GM23248 (cell line): Measurements from ENCODE around the gene NARF. TPM values are rescaled to one million over a fixed set of nuclear protein-coding genes. Genes with fewer than 3 reads are reported as not detected.

Experiments
- DNase-seq: peaks from one replicate; pipeline ENCODE4 v3.0.0-alpha.2; 2015
- H2AFZ ChIP-seq: fragments of 200-600 bp; sonication (generic); 2 replicates; pipeline ENCODE4 v1.6.1; 2016; ENCODE audit warnings: antibody characterized with exemption
- H3F3A ChIP-seq: fragments of 200-600 bp; sonication (generic); 2 replicates; pipeline ENCODE4 v1.6.1; 2016; ENCODE audit warnings: mild to moderate bottlenecking, antibody characterized with exemption, mixed run types; ENCODE audit not compliant: insufficient read depth
- H3K27ac ChIP-seq: fragments of 200-600 bp; sonication (generic); 2 replicates; pipeline ENCODE4 v1.5.1; 2016; ENCODE audit warnings: mild to moderate bottlenecking
- H3K27me3 ChIP-seq: fragments of 200-600 bp; sonication (generic); replicated peaks from 2 replicates; pipeline ENCODE4 v1.6.1; 2016; ENCODE audit warnings: mild to moderate bottlenecking; ENCODE audit not compliant: insufficient read depth
- H3K36me3 ChIP-seq: fragments of 200-600 bp; sonication (generic); 2 replicates; pipeline ENCODE4 v1.6.1; 2016; ENCODE audit warnings: low read depth, mild to moderate bottlenecking
- H3K4me1 ChIP-seq: fragments of 200-600 bp; sonication (generic); 2 replicates; pipeline ENCODE4 v1.6.1; 2016; ENCODE audit warnings: mild to moderate bottlenecking; ENCODE audit not compliant: insufficient read depth
- H3K4me2 ChIP-seq: fragments of 200-600 bp; sonication (generic); one replicate; pipeline ENCODE4 v1.6.1; 2016; ENCODE audit warnings: mild to moderate bottlenecking; ENCODE audit not compliant: unreplicated experiment
- H3K4me3 ChIP-seq: fragments of 200-600 bp; sonication (generic); 2 replicates; pipeline ENCODE4 v1.5.1; 2016; ENCODE audit warnings: mild to moderate bottlenecking
- H3K79me2 ChIP-seq: fragments of 200-600 bp; sonication (generic); 2 replicates; pipeline ENCODE4 v1.6.1; 2016; ENCODE audit warnings: mild to moderate bottlenecking; ENCODE audit not compliant: insufficient read depth
- H3K9ac ChIP-seq: fragments of 200-600 bp; sonication (generic); 2 replicates; pipeline ENCODE4 v1.6.1; 2016; ENCODE audit warnings: mild to moderate bottlenecking
- H3K9me2 ChIP-seq: fragments of 200-600 bp; sonication (generic); 2 replicates; pipeline ENCODE4 v1.6.1; 2016; ENCODE audit warnings: mixed run types, mild to moderate bottlenecking, moderate library complexity; ENCODE audit not compliant: insufficient read depth
- H3K9me3 ChIP-seq: fragments of 200-600 bp; sonication (generic); one replicate; pipeline ENCODE4 v1.6.1; 2017; ENCODE audit warnings: low read depth
- H4K20me1 ChIP-seq: fragments of 200-600 bp; sonication (generic); 2 replicates; pipeline ENCODE4 v1.6.0; 2016; ENCODE audit not compliant: insufficient read depth
- EZH2 ChIP-seq: fragments of 200-600 bp; sonication (generic); IDR thresholded peaks from 2 replicates; pipeline ENCODE4 v1.6.1; 2018; ENCODE audit warnings: antibody characterized with exemption, mild to moderate bottlenecking; ENCODE audit not compliant: insufficient read depth, poor library complexity, severe bottlenecking
- EZH2phosphoT487 ChIP-seq: fragments of 200-600 bp; sonication (generic); IDR thresholded peaks from 2 replicates; pipeline ENCODE4 v1.6.1; 2018; ENCODE audit warnings: antibody characterized with exemption, moderate library complexity, mild to moderate bottlenecking, low read depth; ENCODE audit not compliant: insufficient read depth
- WGBS, 2 experiments: methylation state at CpG; one replicate each; pipeline ENCODE4 v1.1.6; 2015 to 2017; ENCODE audit warnings: low lambda C conversion rate in 2 of 2, low coverage in 1 of 2; ENCODE audit errors: missing lambda C conversion rate in 2 of 2; 5-methylcytosine and 5-hydroxymethylcytosine counted together
- in situ Hi-C: fragments of 300-500 bp; cut with MboI; formaldehyde crosslinking; loops from 2 replicates; pipeline ENCODE4 v1.15.0; 2020
- polyA plus RNA-seq: library from polyadenylated mRNA; unstranded; fragments of >200 nt; fragmentation: Nextera tagmentation; extraction: Ambion mirVana; gene quantifications from 2 replicates; pipeline ENCODE4 v1.2.1, GENCODE V29; 2016
- total RNA-seq: library from RNA; depleted of rRNA; stranded (reverse); fragments of >200 nt; shearing (Covaris generic); gene quantifications from 2 replicates; pipeline ENCODE4 v1.2.3, GENCODE V29; 2014

Gene NARF
- total and polyA plus RNA-seq, 2 experiments from 2014 or later = 55.2 to 70.2 TPM

DNA sequence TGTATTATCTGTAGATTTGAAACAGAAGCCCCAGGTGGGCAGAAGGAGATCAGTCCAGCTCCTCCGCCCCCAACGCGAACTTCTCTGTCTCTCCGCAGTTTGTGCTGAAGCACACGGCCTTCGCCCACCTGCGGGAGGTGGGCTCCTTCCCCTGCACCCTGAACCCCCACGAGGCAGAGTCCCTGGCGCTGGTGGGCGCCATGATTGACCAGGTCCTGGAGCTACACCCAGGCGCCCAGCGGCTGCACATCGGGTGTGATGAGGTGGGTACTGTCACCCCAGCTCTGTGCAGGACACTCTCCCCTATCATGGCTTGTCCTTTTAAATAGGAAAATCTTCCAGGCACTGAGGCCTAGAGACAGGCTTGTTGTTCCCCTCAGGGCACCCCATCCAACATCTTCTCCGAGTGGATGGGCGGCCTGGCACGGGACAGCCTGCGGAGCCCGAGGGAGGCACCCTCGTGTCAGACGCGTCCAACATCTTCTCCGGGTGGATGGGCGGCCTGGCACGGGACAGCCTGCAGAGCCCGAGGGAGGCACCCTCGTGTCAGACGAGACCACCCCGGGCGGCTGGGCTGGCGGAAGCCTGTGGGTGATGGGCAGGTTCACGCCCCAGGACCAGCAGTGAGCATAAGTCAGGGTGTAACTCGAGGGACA is 24.9 kb upstream of the NARF start:
- H4K20me1 ChIP-seq = no peaks in the 10 kb centered on the region
- H3K9me3 ChIP-seq = no peaks in the 10 kb centered on the region
- TF ChIP-seq EZH2phosphoT487 (no peak), EZH2 (no peak)
- no peak overlapping the region for H3K4me2 ChIP-seq
- H3K36me3 ChIP-seq = no peaks in the 10 kb centered on the region
- no peaks in the 10 kb centered on the region for H3K79me2 ChIP-seq
- no peak overlapping the region for H3K4me3 ChIP-seq
- no peak for DNase-seq
- no peak overlapping the region for H2AFZ ChIP-seq
- H3K4me1 ChIP-seq = no peaks in the 10 kb centered on the region
- in situ Hi-C loops = no loop called here
- no peaks in the 10 kb centered on the region for H3K9me2 ChIP-seq
- no peaks in the 10 kb centered on the region for H3K27me3 ChIP-seq
- no peaks in the 10 kb centered on the region for H3F3A ChIP-seq
- no peak overlapping the region for H3K9ac ChIP-seq
- no peak overlapping the region for H3K27ac ChIP-seq
- WGBS, 2 experiments = 87 to 93% methylated on average over 30 to 32 of the region's 32 CpGs

DNA sequence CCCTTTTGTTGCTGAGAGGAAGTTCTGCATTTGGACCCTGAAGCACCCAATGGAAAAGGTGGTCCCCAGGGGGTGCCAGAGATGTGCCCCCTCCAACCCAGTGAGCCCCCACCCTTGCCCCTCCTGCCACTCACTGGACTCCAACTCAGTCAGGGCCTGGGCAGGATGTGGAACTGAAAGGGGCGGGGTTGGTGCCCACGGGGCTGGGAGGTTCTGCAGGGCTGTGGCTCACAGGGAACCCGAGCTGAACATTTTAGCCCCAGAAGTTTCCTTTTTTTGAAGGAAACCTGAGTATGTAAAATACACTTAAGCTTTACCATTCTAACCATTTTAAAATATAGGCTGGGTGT is 24.4 kb upstream of the NARF start:
- 72 to 100% methylated on average over 1 to 3 of the region's 3 CpGs for WGBS, 2 experiments
- H3K27ac ChIP-seq = no peak overlapping the region
- DNase-seq = no peak

DNA sequence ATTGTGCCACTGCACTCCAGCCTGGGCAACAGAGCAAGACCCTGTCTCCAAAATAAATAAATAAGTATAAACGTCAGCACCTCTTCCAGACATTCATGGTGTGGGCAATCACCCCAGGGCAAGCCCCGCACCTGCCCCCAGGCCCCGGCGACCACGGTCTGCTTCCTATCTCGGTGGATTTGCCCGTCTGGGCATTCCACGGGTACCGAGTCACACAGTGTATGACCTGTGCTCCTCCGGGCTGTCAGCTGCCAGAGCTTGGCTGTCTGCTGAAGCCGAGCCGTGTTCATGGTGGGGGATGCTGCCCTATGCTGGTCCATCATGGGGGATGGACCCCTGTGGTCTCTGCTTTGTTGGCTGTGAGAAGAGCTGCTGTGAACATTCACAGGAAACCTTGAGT is 23.4 kb upstream of the NARF start:
- Histone ChIP-seq H3K9me2 (no peaks in the 10 kb centered on the region), H3K36me3 (no peaks in the 10 kb centered on the region), H3K4me1 (no peaks in the 10 kb centered on the region), H3K4me2 (no peak overlapping the region), H3K27me3 (no peaks in the 10 kb centered on the region), H3K9me3 (no peaks in the 10 kb centered on the region), H3K27ac (no peak overlapping the region), H2AFZ (no peak overlapping the region), H3K9ac (no peak overlapping the region), H3F3A (no peaks in the 10 kb centered on the region), H4K20me1 (no peaks in the 10 kb centered on the region), H3K79me2 (no peaks in the 10 kb centered on the region), H3K4me3 (no peak overlapping the region)
- DNase-seq = peak; percentile 24
- TF ChIP-seq EZH2phosphoT487 (no peak), EZH2 (no peak)
- in situ Hi-C loops = no loop called here
- WGBS, 2 experiments = 68 to 72% methylated on average over 12 of the region's 12 CpGs

More for the DNA sequence above, 24.4 kb upstream of the NARF start:
- in situ Hi-C loops = no loop called here
- H3K9me2 ChIP-seq = no peaks in the 10 kb centered on the region
- H3K4me1 ChIP-seq = no peaks in the 10 kb centered on the region
- no peaks in the 10 kb centered on the region for H3K79me2 ChIP-seq
- no peak overlapping the region for H2AFZ ChIP-seq
- H3K36me3 ChIP-seq = no peaks in the 10 kb centered on the region
- H3K27me3 ChIP-seq = no peaks in the 10 kb centered on the region
- H3K4me3 ChIP-seq = no peak overlapping the region
- no peaks in the 10 kb centered on the region for H3F3A ChIP-seq
- no peaks in the 10 kb centered on the region for H4K20me1 ChIP-seq
- TF ChIP-seq EZH2phosphoT487 (no peak), EZH2 (no peak)
- no peaks in the 10 kb centered on the region for H3K9me3 ChIP-seq
- no peak overlapping the region for H3K9ac ChIP-seq
- H3K4me2 ChIP-seq = no peak overlapping the region

DNA sequence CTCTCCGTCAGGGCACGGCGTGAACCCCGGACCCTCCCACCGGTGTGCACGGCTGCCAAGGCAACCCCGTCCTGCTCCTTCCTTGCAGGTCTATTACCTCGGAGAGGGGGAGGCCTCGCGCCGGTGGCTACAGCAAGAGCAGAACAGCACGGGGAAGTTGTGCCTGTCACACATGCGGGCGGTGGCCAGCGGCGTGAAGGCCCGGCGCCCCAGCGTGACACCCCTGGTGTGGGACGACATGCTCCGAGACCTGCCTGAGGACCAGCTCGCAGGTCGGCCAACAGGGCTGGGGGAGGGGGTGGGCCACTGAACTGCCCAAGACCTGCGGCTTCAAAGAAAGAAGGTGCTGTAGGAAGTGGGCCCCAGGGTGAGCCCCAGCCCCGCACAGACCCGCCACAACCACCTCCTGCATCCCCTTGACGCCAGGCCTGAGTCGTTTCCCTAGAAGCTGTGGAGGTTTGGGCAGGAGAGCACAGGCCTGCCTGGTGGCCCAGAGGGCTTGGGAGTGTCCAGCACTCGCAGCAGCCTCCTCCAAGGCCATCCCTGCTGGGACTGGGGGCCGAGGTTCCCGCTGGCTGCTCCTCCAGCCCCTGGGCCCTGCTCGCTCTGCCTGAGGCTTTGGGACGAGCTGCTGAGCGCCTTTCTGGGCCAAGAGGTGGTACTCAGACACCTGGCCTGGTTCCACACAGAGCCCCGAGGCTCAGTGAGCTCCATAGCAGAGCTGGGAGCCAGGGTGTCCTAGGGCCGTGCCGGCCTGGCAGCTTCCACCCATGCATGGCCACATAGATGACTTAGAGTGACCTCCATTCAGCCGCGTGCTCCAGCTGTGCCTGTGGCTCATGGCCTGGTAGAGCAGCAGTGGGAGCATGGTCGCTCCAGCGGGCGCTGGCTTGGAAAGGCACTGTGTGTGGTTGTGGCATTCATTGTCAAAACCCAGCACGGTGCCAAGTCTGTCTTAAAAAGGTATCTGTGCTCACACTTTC is 22.6 kb upstream of the NARF start:
- no peak overlapping the region for H2AFZ ChIP-seq
- no peaks in the 10 kb centered on the region for H3K79me2 ChIP-seq
- no peaks in the 10 kb centered on the region for H3F3A ChIP-seq
- no peaks in the 10 kb centered on the region for H4K20me1 ChIP-seq
- WGBS, 2 experiments = 92 to 93% methylated on average over 25 to 40 of the region's 43 CpGs
- no peak overlapping the region for H3K4me3 ChIP-seq
- H3K4me2 ChIP-seq = no peak overlapping the region
- no peaks in the 10 kb centered on the region for H3K9me3 ChIP-seq
- DNase-seq = no peak
- H3K4me1 ChIP-seq = no peaks in the 10 kb centered on the region
- TF ChIP-seq EZH2phosphoT487 (no peak), EZH2 (no peak)
- no peak overlapping the region for H3K27ac ChIP-seq
- no peaks in the 10 kb centered on the region for H3K9me2 ChIP-seq
- in situ Hi-C loops = no loop called here
- no peak overlapping the region for H3K9ac ChIP-seq
- no peaks in the 10 kb centered on the region for H3K36me3 ChIP-seq
- H3K27me3 ChIP-seq = no peaks in the 10 kb centered on the region
